Loucy (cell line): Measurements from ENCODE around the gene CTH.

Experiments
- CTCF ChIP-seq: fragments of 200-600 bp; sonication (generic); conservative IDR thresholded peaks from 2 replicates; pipeline ENCODE4 v1.5.1; 2014; ENCODE audit warnings: mild to moderate bottlenecking, antibody characterized with exemption, low read length
- EZH2phosphoT487 ChIP-seq: fragments of 200-600 bp; IDR thresholded peaks from 2 replicates; pipeline ENCODE4 v1.6.1; 2018; ENCODE audit warnings: antibody characterized with exemption, mild to moderate bottlenecking, moderate library complexity, borderline replicate concordance

DNA sequence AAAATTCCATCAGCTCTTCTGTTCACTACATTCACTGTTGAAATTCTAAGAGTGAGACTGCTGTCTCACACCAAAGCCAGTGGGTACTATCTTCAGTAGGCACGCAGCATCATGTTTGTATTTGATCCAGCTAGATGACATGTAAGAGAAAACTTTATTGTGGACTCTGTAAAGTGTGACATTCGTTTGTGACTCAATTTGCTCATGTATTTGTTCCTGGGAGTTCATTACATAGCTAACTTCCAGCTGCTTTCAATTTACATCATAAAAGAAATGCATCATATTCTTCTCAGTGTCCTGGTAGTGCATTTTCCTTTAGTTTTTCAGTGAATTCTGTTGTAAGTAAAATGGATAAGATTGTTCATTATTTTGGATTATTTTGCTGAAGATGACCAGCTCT, 31.4 kb downstream of the CTH start:
- TF ChIP-seq CTCF (no peak), EZH2phosphoT487 (no peak)
